ENCODE data around the gene SCP2D1. TPM values are rescaled to one million over a fixed set of nuclear protein-coding genes. Genes with fewer than 3 reads are reported as not detected.

The SCP2D1 gene
- polyA plus RNA-seq, 2 of the 4 experiments (the other 2 are of a cell fraction), result not detected

- DNase-seq (ENCODE audit: low read depth in 1 of 2, low spot score in 1 of 2) (no peak), ATAC-seq (no peak), FAIRE-seq (no peak)
- 22% methylated on average over 4 of the region's 4 CpGs for WGBS (ENCODE audit: missing lambda C conversion rate)
- H3K4me2 ChIP-seq, result no peak overlapping the region
- CTCF ChIA-PET, result no interaction called here
- no peak overlapping the region for H3K4me3 ChIP-seq
- no peaks in the 10 kb centered on the region for H3K9me3 ChIP-seq
- H3K4me1 ChIP-seq, result no peaks in the 10 kb centered on the region
- no peak overlapping the region for H3K27ac ChIP-seq
- TF ChIP-seq CTCF (IDR thresholded peaks at IDR 0.05), result no peak
- no peak for TF ChIP-seq RCOR1 (IDR thresholded peaks at IDR 0.05; ENCODE audit: low read depth, low read length)
- TF ChIP-seq TFCP2L1 (CRISPR knock-in tag; IDR thresholded peaks at IDR 0.05), result no peak
- no peak for TF ChIP-seq JUNB (IDR thresholded peaks at IDR 0.05)
- TF ChIP-seq TP53 (CRISPR knock-in tag; IDR thresholded peaks at IDR 0.05), result no peak
- POLR2A ChIA-PET, result no interaction called here
Observed at GRCh38 chr20:18832546-18833200, 19.1 kb downstream of the SCP2D1 start.

- no peak overlapping the region for H3K4me3 ChIP-seq
- ChIA-PET CTCF (no interaction called here), POLR2A (no interaction called here)
- no peak overlapping the region for H3K27ac ChIP-seq
- TF ChIP-seq, protein P1, sequence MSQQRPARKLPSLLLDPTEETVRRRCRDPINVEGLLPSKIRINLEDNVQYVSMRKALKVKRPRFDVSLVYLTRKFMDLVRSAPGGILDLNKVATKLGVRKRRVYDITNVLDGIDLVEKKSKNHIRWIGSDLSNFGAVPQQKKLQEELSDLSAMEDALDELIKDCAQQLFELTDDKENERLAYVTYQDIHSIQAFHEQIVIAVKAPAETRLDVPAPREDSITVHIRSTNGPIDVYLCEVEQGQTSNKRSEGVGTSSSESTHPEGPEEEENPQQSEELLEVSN (IDR thresholded peaks at IDR 0.05; ENCODE audit: borderline replicate concordance, low read depth), result no peak
- no peak for TF ChIP-seq ZSCAN20 (CRISPR knock-in tag; IDR thresholded peaks at IDR 0.05)
- TF ChIP-seq FOSB (CRISPR knock-in tag; IDR thresholded peaks at IDR 0.05), result no peak
- no peak for TF ChIP-seq GATA3 (IDR thresholded peaks at IDR 0.05; ENCODE audit: borderline replicate concordance)
- TF ChIP-seq KDM1A (IDR thresholded peaks at IDR 0.05; ENCODE audit: low read depth), result no peak
- TF ChIP-seq, protein P2, sequence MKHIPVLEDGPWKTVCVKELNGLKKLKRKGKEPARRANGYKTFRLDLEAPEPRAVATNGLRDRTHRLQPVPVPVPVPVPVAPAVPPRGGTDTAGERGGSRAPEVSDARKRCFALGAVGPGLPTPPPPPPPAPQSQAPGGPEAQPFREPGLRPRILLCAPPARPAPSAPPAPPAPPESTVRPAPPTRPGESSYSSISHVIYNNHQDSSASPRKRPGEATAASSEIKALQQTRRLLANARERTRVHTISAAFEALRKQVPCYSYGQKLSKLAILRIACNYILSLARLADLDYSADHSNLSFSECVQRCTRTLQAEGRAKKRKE (CRISPR knock-in tag; IDR thresholded peaks at IDR 0.05; ENCODE audit: low read depth), result no peak
- TF ChIP-seq, protein P3, sequence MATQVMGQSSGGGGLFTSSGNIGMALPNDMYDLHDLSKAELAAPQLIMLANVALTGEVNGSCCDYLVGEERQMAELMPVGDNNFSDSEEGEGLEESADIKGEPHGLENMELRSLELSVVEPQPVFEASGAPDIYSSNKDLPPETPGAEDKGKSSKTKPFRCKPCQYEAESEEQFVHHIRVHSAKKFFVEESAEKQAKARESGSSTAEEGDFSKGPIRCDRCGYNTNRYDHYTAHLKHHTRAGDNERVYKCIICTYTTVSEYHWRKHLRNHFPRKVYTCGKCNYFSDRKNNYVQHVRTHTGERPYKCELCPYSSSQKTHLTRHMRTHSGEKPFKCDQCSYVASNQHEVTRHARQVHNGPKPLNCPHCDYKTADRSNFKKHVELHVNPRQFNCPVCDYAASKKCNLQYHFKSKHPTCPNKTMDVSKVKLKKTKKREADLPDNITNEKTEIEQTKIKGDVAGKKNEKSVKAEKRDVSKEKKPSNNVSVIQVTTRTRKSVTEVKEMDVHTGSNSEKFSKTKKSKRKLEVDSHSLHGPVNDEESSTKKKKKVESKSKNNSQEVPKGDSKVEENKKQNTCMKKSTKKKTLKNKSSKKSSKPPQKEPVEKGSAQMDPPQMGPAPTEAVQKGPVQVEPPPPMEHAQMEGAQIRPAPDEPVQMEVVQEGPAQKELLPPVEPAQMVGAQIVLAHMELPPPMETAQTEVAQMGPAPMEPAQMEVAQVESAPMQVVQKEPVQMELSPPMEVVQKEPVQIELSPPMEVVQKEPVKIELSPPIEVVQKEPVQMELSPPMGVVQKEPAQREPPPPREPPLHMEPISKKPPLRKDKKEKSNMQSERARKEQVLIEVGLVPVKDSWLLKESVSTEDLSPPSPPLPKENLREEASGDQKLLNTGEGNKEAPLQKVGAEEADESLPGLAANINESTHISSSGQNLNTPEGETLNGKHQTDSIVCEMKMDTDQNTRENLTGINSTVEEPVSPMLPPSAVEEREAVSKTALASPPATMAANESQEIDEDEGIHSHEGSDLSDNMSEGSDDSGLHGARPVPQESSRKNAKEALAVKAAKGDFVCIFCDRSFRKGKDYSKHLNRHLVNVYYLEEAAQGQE (IDR thresholded peaks at IDR 0.05), result no peak
- no peak for TF ChIP-seq ZNF302 (CRISPR knock-in tag; IDR thresholded peaks at IDR 0.05)
- no peak for TF ChIP-seq ZC3H11A (IDR thresholded peaks at IDR 0.05)
- no peak for TF ChIP-seq RNF2 (IDR thresholded peaks at IDR 0.05; ENCODE audit: borderline replicate concordance, low read depth)
- TF ChIP-seq RAD21 (conservative IDR thresholded peaks at IDR 0.05 in 1 of 2, IDR thresholded peaks at IDR 0.05 in 1 of 2), result no peak
- no peak for TF ChIP-seq CHD4 (IDR thresholded peaks at IDR 0.05; ENCODE audit: borderline replicate concordance)
- TF ChIP-seq CBX8 (IDR thresholded peaks at IDR 0.05), result no peak
- TF ChIP-seq RCOR1 (IDR thresholded peaks at IDR 0.05; ENCODE audit: low read depth, low read length), result no peak
- WGBS (ENCODE audit: missing lambda C conversion rate), result 58% methylated on average over 3 of the region's 3 CpGs
- H3K9me3 ChIP-seq, result no peaks in the 10 kb centered on the region
- no peaks in the 10 kb centered on the region for H3K4me1 ChIP-seq
- DNase-seq (ENCODE audit: low read depth in 1 of 2, low spot score in 1 of 2), result no peak
- no peak for FAIRE-seq
- ATAC-seq, result no peak
- H3K4me2 ChIP-seq, result no peak overlapping the region
Observed at GRCh38 chr20:18835466-18836256, 22.1 kb downstream of the SCP2D1 start.

All from A549 (cell line).